Activated CD8-positive, alpha-beta T cell treated with anti-CD3 and anti-CD28 coated beads for 36 hours (primary cell): ENCODE measurements around the gene ZNF101. TPM values are rescaled to one million over a fixed set of nuclear protein-coding genes. Genes with fewer than 3 reads are reported as not detected.

Source experiments
- ATAC-seq: fragments of 200-7000 bp; cut with Tn5 transposase; one replicate; pipeline ENCODE4 v1.10.0; 2021; ENCODE audit warnings: mild to moderate bottlenecking, moderate library complexity
- CTCF ChIA-PET: fragments of 350-600 bp; sonication (Branson Sonifier 250); formaldehyde crosslinking; loops from one replicate; lab custom pipeline; 2021; ENCODE audit warnings: antibody characterized with exemption; lab: Charles Lee
- POLR2A ChIA-PET: fragments of 350-600 bp; sonication (Branson Sonifier 250); formaldehyde crosslinking; loops from one replicate; lab custom pipeline; 2021; ENCODE audit warnings: antibody characterized with exemption; lab: Charles Lee
- DNase-seq: peaks from one replicate; pipeline ENCODE4 v3.0.0-alpha.2; 2020
- H3K27ac Mint-ChIP-seq: one replicate; pipeline ENCODE4 v1.8.0; 2021; ENCODE audit warnings: mild to moderate bottlenecking, mixed read lengths
- H3K27me3 Mint-ChIP-seq: one replicate; pipeline ENCODE4 v1.8.0; 2021; ENCODE audit warnings: mixed read lengths
- H3K36me3 Mint-ChIP-seq: one replicate; pipeline ENCODE4 v1.8.0; 2021; ENCODE audit warnings: low read depth, mixed read lengths
- H3K4me1 Mint-ChIP-seq: one replicate; pipeline ENCODE4 v1.8.0; 2021; ENCODE audit warnings: low read depth, mixed read lengths
- H3K4me3 Mint-ChIP-seq: one replicate; pipeline ENCODE4 v1.8.0; 2021; ENCODE audit warnings: mild to moderate bottlenecking, moderate library complexity, mixed read lengths
- H3K9me3 Mint-ChIP-seq: one replicate; pipeline ENCODE4 v1.8.0; 2021; ENCODE audit warnings: mixed read lengths
- intact Hi-C: fragments of 100-400 bp; cut with micrococcal nuclease; formaldehyde crosslinking; loops from one replicate; pipeline ENCODE4 v1.10.0; 2022
- total RNA-seq, 2 experiments: library from RNA; stranded (reverse); gene quantifications; one replicate each; pipeline ENCODE4 v1.2.3, GENCODE V29; 2021
- TF ChIP-seq, protein P1 (sequence below): fragments of 200-600 bp; IDR thresholded peaks from one replicate; pipeline ENCODE4 v1.8.0; 2022; ENCODE audit warnings: antibody characterized with exemption, mild to moderate bottlenecking

The ZNF101 gene
- total RNA-seq, 2 experiments from 2014 or later, result 82.5 to 85.2 TPM

DNA sequence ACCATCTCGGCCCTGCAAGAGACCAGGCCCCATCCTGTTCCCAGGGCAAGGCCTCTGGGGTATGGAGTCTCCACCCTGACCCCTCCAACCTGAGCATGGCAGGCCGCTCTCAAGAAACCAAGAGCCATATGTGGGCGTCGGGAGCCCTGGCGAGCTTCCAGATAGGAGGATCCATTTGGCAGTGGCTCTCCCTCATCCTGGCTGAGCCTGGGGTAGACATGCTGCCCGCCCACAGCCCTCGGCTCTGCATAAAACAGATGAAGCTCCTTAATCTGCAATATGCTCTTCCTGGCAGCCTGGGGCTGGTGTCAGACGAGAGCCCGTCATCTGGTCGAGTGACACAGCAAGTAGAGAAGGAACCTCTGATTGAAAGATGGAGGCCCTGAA, 11.2 kb upstream of the ZNF101 start:
- H3K4me1 Mint-ChIP-seq, result peaks cover 18% of the 10 kb centered on the region
- POLR2A ChIA-PET, result no interaction called here
- peaks cover 56% of the 10 kb centered on the region for H3K36me3 Mint-ChIP-seq
- DNase-seq, result no peak
- no peaks in the 10 kb centered on the region for H3K9me3 Mint-ChIP-seq
- no peak for ATAC-seq
- no peak overlapping the region for H3K27ac Mint-ChIP-seq
- TF ChIP-seq, protein P1, sequence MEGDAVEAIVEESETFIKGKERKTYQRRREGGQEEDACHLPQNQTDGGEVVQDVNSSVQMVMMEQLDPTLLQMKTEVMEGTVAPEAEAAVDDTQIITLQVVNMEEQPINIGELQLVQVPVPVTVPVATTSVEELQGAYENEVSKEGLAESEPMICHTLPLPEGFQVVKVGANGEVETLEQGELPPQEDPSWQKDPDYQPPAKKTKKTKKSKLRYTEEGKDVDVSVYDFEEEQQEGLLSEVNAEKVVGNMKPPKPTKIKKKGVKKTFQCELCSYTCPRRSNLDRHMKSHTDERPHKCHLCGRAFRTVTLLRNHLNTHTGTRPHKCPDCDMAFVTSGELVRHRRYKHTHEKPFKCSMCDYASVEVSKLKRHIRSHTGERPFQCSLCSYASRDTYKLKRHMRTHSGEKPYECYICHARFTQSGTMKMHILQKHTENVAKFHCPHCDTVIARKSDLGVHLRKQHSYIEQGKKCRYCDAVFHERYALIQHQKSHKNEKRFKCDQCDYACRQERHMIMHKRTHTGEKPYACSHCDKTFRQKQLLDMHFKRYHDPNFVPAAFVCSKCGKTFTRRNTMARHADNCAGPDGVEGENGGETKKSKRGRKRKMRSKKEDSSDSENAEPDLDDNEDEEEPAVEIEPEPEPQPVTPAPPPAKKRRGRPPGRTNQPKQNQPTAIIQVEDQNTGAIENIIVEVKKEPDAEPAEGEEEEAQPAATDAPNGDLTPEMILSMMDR, result no peak
- intact Hi-C loops, result no loop called here
- no peak overlapping the region for H3K4me3 Mint-ChIP-seq
- CTCF ChIA-PET, result interaction anchor here (1.1 to 1.9 kb wide), 2 partner anchors 105 to 125 kb away, joined by 3 to 6 read pairs; no protein-coding TSS in a partner anchor
- no peaks in the 10 kb centered on the region for H3K27me3 Mint-ChIP-seq

DNA sequence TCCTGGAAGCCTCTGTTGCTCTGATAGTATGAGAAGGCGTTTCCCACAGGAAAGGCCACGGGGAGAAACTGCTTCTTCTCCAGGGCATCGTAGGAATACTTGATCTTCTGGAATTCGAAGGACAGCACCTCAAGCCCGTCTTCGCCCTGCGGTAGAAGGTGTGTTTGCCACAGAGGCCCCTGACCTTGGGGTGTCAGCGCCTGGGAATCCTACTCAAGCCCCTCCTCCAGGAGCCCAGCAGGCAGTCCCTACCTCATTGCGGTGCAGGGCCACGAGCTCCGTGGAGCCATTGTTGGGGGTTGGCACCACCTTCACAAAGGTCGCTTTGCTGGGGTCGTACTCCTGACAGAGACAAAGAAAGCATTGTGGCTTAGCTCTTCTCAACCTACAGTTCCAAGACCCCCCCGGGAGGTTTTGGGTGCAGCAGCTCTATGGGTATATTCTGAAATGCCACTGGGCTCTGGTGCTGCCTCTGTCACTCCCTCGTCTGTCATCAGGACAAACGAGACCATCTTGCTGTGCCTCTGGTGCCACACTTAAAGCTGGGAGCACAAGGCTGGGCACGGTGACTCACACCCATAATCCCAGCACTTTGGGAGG, 8.9 kb upstream of the ZNF101 start:
- peaks cover 23% of the 10 kb centered on the region for H3K4me1 Mint-ChIP-seq
- ChIA-PET CTCF (interaction anchor here (3.5 kb wide), 1 partner anchor 128 kb away, joined by 14 read pairs; no protein-coding TSS in a partner anchor), POLR2A (interaction anchor here (1.0 kb wide), 1 partner anchor 31 kb away, joined by 3 read pairs; no protein-coding TSS in a partner anchor)
- intact Hi-C loops, result loop anchor here (10.0 kb wide), 1 partner anchor 155 kb away; no protein-coding TSS in a partner anchor
- TF ChIP-seq, protein P1, result no peak
- no peak overlapping the region for H3K4me3 Mint-ChIP-seq
- H3K36me3 Mint-ChIP-seq, result peaks cover 50% of the 10 kb centered on the region
- H3K27ac Mint-ChIP-seq, result peak overlapping the region; percentile 49
- ATAC-seq, result no peak
- no peaks in the 10 kb centered on the region for H3K27me3 Mint-ChIP-seq
- no peaks in the 10 kb centered on the region for H3K9me3 Mint-ChIP-seq
- DNase-seq, result no peak

GRCh38 chr19:19661141-19661674, 7.4 kb upstream of the ZNF101 start:
- no peaks in the 10 kb centered on the region for H3K27me3 Mint-ChIP-seq
- ATAC-seq (no peak), DNase-seq (no peak)
- H3K9me3 Mint-ChIP-seq, result no peaks in the 10 kb centered on the region
- TF ChIP-seq, protein P1, result no peak
- H3K4me1 Mint-ChIP-seq, result peaks cover 23% of the 10 kb centered on the region
- peak overlapping the region; percentile 94 for H3K27ac Mint-ChIP-seq
- intact Hi-C loops, result loop anchor here (10.0 kb wide), 1 partner anchor 154 kb away; no protein-coding TSS in a partner anchor
- H3K4me3 Mint-ChIP-seq, result peak overlapping the region; percentile 88
- ChIA-PET POLR2A (interaction anchor here (0.5 to 2.8 kb wide), 5 partner anchors 10 to 286 kb away, joined by 3 to 23 read pairs (median 6); partner anchors contain the start of gene ZNF506), CTCF (interaction anchor here (0.7 to 3.5 kb wide), 6 partner anchors 17 to 131 kb away, joined by 3 to 14 read pairs (median 4); partner anchors contain the start of genes GMIP and ZNF14)
- H3K36me3 Mint-ChIP-seq, result peaks cover 47% of the 10 kb centered on the region

DNA sequence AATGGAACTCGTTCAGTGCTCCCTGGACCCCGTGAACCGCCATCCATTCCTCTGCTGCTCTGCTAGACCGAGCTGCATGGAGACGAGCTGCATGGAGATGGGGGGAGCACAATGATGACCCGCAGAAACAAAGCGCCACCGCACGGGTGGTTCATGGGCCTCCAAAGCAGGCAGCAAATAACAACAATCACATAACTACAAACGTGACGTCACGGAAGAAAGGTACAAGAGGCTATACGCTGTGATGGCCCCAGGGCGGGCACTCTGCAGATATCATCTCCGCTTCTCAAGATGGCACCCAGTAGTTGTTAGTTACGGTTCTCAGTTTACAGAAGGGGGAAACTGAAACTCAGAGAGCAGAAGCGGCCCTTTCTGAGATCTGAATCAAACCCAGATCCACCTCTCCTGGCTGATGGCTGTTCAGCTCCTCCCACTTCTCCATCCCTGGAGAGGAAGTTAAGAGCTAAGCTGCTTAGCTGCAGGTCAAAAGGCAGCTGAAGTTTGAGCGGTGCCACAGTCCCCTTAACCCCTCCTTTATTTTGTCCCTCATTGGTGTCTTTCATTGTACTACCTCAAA, 6.9 kb upstream of the ZNF101 start:
- intact Hi-C loops, result loop anchor here (10.0 kb wide), 1 partner anchor 153 kb away; no protein-coding TSS in a partner anchor
- Mint-ChIP-seq H3K4me3 (peak overlapping the region; percentile 88), H3K36me3 (peaks cover 44% of the 10 kb centered on the region), H3K27me3 (no peaks in the 10 kb centered on the region), H3K9me3 (no peaks in the 10 kb centered on the region), H3K27ac (peak overlapping the region; percentile 94), H3K4me1 (peaks cover 23% of the 10 kb centered on the region)
- ATAC-seq (peak; percentile 33), DNase-seq (peak; percentile 61)
- POLR2A ChIA-PET, result interaction anchor here (0.5 to 2.8 kb wide), 11 partner anchors 10 to 286 kb away, joined by 3 to 23 read pairs (median 5); partner anchors contain the start of genes LPAR2, ZNF253 and ZNF506
- CTCF ChIA-PET, result interaction anchor here (0.7 to 3.5 kb wide), 6 partner anchors 18 to 297 kb away, joined by 3 to 14 read pairs (median 4); partner anchors contain the start of gene ZNF14
- TF ChIP-seq, protein P1, result no peak
